DOHH2 (cell line): ENCODE results near the gene A4GNT.
"Not testable (repeated sequence)": the region's sequence is repeated elsewhere in the genome, so short reads cannot be mapped to it uniquely, and the experiment has no call there.

ENCODE experiments used
- H3F3A ChIP-seq: fragments of 200-600 bp; sonication (generic), shearing (Covaris generic); 2 replicates; pipeline ENCODE4 v1.6.0; 2016; ENCODE audit warnings: antibody characterized with exemption, mild to moderate bottlenecking; ENCODE audit not compliant: control insufficient read depth, insufficient read depth
- H3K27ac ChIP-seq: fragments of 200-600 bp; sonication (generic); 2 replicates; pipeline ENCODE4 v1.5.1; 2014; ENCODE audit warnings: low read depth, mild to moderate bottlenecking, low read length, moderate library complexity
- H3K27me3 ChIP-seq: fragments of 200-600 bp; sonication (generic); 2 replicates; pipeline ENCODE4 v1.6.1; 2014; ENCODE audit warnings: mild to moderate bottlenecking, low read length, mixed read lengths; ENCODE audit not compliant: control insufficient read depth
- H3K36me3 ChIP-seq: fragments of 200-600 bp; sonication (generic); 2 replicates; pipeline ENCODE4 v1.6.1; 2014; ENCODE audit warnings: mild to moderate bottlenecking, low read length, moderate library complexity, mixed read lengths; ENCODE audit not compliant: control insufficient read depth
- H3K4me1 ChIP-seq: fragments of 200-600 bp; sonication (generic); 2 replicates; pipeline ENCODE4 v1.6.1; 2014; ENCODE audit warnings: mild to moderate bottlenecking, low read length, mixed read lengths; ENCODE audit not compliant: control insufficient read depth
- H3K4me2 ChIP-seq: fragments of 200-600 bp; sonication (generic); 2 replicates; pipeline ENCODE4 v1.6.0; 2014; ENCODE audit warnings: mild to moderate bottlenecking, low read length, moderate library complexity
- H3K4me3 ChIP-seq: fragments of 200-600 bp; sonication (generic); 2 replicates; pipeline ENCODE4 v1.5.1; 2014; ENCODE audit warnings: mild to moderate bottlenecking, low read length, mixed read lengths
- H3K79me2 ChIP-seq: fragments of 200-600 bp; sonication (generic); 2 replicates; pipeline ENCODE4 v1.6.1; 2014; ENCODE audit warnings: mild to moderate bottlenecking, low read length, mixed read lengths; ENCODE audit not compliant: control insufficient read depth
- H3K9me2 ChIP-seq: fragments of 200-600 bp; sonication (generic); replicated peaks from 2 replicates; pipeline ENCODE4 v1.6.1; 2014; ENCODE audit warnings: mild to moderate bottlenecking, low read length, mixed read lengths; ENCODE audit not compliant: control insufficient read depth
- H3K9me3 ChIP-seq: fragments of 200-600 bp; sonication (generic); 2 replicates; pipeline ENCODE4 v1.6.1; 2014; ENCODE audit warnings: antibody characterized with exemption, low read length, mixed read lengths; ENCODE audit not compliant: control insufficient read depth, insufficient read depth
- H4K20me1 ChIP-seq: fragments of 200-600 bp; sonication (generic); 2 replicates; pipeline ENCODE4 v1.6.0; 2014; ENCODE audit warnings: low read depth, mild to moderate bottlenecking, antibody characterized with exemption, low read length, moderate library complexity; ENCODE audit not compliant: control insufficient read depth, insufficient read depth
- EZH2phosphoT487 ChIP-seq: fragments of 200-600 bp; sonication (generic); IDR thresholded peaks from 2 replicates; pipeline ENCODE4 v1.6.1; 2017; ENCODE audit warnings: borderline replicate concordance, mild to moderate bottlenecking, antibody characterized with exemption, low read length, moderate library complexity, mixed read lengths
- TF ChIP-seq, protein P1 (sequence below): fragments of 200-600 bp; sonication (generic); IDR thresholded peaks from one replicate; pipeline ENCODE4 v1.5.1; 2014; ENCODE audit warnings: antibody characterized with exemption, mild to moderate bottlenecking, low read depth, low read length; ENCODE audit not compliant: poor library complexity, severe bottlenecking

The A4GNT gene

DNA sequence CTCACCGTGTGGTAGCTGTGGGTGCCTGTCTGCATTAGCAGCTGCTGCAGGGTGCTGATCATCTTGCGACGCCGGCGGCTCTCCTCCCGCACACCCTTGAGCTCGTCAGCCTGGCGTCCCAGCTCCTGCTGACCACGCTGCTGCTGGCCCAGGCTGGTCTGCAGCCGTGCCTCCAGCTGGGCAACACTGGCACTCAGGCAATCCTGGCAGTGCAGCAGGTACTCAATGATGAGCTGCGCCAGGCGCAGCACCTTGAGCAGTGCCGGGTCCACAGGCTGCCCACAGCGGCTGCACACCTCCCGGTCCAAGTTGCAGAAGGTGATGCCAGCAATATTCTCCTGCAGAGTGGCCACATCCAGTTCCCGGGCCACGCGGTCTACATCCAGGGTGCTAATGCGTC, 28.7 kb downstream of the A4GNT start:
- Histone ChIP-seq H3K9me3 (no peaks in the 10 kb centered on the region), H3K79me2 (no peaks in the 10 kb centered on the region), H3K27me3 (no peaks in the 10 kb centered on the region), H4K20me1 (no peaks in the 10 kb centered on the region), H3K27ac (no peak overlapping the region), H3K4me3 (no peak overlapping the region), H3K9me2 (no peaks in the 10 kb centered on the region), H3K4me1 (no peaks in the 10 kb centered on the region), H3F3A (no peaks in the 10 kb centered on the region), H3K4me2 (no peak overlapping the region), H3K36me3 (no peaks in the 10 kb centered on the region)
- TF ChIP-seq EZH2phosphoT487: no peak
- TF ChIP-seq, protein P1, sequence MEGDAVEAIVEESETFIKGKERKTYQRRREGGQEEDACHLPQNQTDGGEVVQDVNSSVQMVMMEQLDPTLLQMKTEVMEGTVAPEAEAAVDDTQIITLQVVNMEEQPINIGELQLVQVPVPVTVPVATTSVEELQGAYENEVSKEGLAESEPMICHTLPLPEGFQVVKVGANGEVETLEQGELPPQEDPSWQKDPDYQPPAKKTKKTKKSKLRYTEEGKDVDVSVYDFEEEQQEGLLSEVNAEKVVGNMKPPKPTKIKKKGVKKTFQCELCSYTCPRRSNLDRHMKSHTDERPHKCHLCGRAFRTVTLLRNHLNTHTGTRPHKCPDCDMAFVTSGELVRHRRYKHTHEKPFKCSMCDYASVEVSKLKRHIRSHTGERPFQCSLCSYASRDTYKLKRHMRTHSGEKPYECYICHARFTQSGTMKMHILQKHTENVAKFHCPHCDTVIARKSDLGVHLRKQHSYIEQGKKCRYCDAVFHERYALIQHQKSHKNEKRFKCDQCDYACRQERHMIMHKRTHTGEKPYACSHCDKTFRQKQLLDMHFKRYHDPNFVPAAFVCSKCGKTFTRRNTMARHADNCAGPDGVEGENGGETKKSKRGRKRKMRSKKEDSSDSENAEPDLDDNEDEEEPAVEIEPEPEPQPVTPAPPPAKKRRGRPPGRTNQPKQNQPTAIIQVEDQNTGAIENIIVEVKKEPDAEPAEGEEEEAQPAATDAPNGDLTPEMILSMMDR: no peak

DNA sequence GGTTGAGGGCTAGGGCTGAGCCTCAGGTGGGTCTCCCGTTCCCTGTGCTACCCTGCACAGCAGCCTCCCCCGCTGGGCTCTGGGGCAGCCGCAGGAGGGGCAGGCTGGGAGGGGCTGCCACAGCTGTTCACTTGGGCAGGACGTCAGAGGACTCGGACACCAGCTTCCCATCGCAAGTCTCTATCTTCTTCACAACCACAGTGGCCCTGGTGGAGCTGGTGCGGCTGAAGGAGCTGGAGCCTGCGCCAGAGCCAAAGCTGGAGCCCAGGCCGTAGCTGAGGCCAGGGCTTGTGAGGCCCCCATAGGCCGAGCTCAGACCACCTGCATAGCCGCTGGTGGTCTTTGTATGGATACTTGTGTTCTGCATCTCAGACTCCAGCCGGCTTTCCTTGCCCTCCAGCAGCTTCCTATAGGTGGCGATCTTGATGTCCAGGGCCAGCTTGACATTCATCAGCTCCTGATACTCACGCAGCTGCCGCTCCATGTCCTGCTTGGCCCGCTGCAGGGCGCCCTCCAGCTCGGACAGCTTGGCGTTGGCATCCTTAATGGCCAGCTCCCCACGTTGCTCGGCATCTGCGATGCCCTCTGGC, 30.7 kb downstream of the A4GNT start:
- H3K4me1 ChIP-seq, H3K4me2 ChIP-seq, H3K9me2 ChIP-seq, H3F3A ChIP-seq, H3K27me3 ChIP-seq, H3K4me3 ChIP-seq, H4K20me1 ChIP-seq, H3K36me3 ChIP-seq, H3K9me3 ChIP-seq, H3K79me2 ChIP-seq, H3K27ac ChIP-seq: not testable (repeated sequence)
- TF ChIP-seq, protein P1: peak; percentile 33

DNA sequence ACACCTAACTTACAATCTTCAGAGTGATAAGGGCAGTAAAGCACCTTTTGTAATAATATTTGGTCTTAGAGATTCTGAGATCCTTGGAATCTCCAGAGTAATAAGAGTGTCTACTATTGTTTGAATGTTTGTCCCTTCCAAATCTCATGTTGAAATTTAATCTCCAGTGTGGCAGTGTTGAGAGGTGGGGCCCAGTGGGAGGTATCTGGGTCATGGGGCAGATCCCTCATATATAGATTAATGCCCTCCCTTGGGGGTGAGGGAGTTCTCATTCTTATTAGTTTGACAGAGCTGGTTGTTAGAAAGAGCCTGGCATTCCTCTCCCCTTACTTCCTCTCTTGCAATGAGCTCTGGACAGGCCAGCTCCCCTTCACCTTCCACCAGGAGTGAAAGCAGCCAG, 32.8 kb downstream of the A4GNT start:
- H3K27me3 ChIP-seq: 0 out of 2 replicates have a peak, but pooled peaks cover 4% of the 10 kb centered on the region
- H3K36me3 ChIP-seq: no peaks in the 10 kb centered on the region
- no peaks in the 10 kb centered on the region for H3K9me2 ChIP-seq
- TF ChIP-seq EZH2phosphoT487: no peak
- TF ChIP-seq, protein P1: no peak
- no peaks in the 10 kb centered on the region for H3K9me3 ChIP-seq
- no peaks in the 10 kb centered on the region for H4K20me1 ChIP-seq
- H3K27ac ChIP-seq: no peak overlapping the region
- no peak overlapping the region for H3K4me2 ChIP-seq
- no peaks in the 10 kb centered on the region for H3K4me1 ChIP-seq
- H3K79me2 ChIP-seq: no peaks in the 10 kb centered on the region
- no peak overlapping the region for H3K4me3 ChIP-seq
- H3F3A ChIP-seq: no peaks in the 10 kb centered on the region
